ENCODE measurements around the gene AMBP. TPM values are rescaled to one million over a fixed set of nuclear protein-coding genes. Genes with fewer than 3 reads are reported as not detected.

AMBP gene
- total and polyA plus RNA-seq, 4 donors, result 0.47 to 3.7 (median 1.6) TPM

- no peak overlapping the region for H3K27ac ChIP-seq (ENCODE audit: low read depth in 1 of 2, low read length in 1 of 2)
- H3K36me3 ChIP-seq (ENCODE audit: control insufficient read depth in 4 of 4, insufficient read depth in 4 of 4, low read length in 4 of 4), result peaks cover 0 to 36% (median 26%) of the 10 kb centered on the region in 4 donors
- ATAC-seq (ENCODE audit: insufficient read depth, low FRiP score) (no peak), DNase-seq (peak in 1 of 3 donors; percentile 9)
- H3K27me3 ChIP-seq (ENCODE audit: control insufficient read depth in 3 of 3, insufficient read depth in 3 of 3, low read length in 2 of 3), result no peaks in the 10 kb centered on the region
- no peak for TF ChIP-seq CTCF (IDR thresholded peaks at IDR 0.05; ENCODE audit: control extremely low read depth, extremely low read depth)
- H3K9me3 ChIP-seq (ENCODE audit: control insufficient read depth in 4 of 4, insufficient read depth in 3 of 4, low read length in 3 of 4), result peaks cover 0 to 5% (median 5%) of the 10 kb centered on the region in 4 donors
- WGBS, 2 donors, result 96 to 97% methylated on average over 18 to 22 of the region's 22 CpGs
- no peak overlapping the region for H3K9ac ChIP-seq (ENCODE audit: insufficient read depth in 1 of 2, low read length in 2 of 2)
- H3K4me1 ChIP-seq (ENCODE audit: control insufficient read depth in 5 of 5, insufficient read depth in 5 of 5, low read length in 5 of 5), result peaks cover 0 to 4% (median 0%) of the 10 kb centered on the region in 5 donors
- H3K4me3 ChIP-seq, result no peak overlapping the region
Observed at GRCh38 chr9:114028646-114029045, 49.5 kb downstream of the AMBP start.

- Histone ChIP-seq H3K27me3 (ENCODE audit: control insufficient read depth in 3 of 3, insufficient read depth in 3 of 3, low read length in 2 of 3) (no peaks in the 10 kb centered on the region), H3K27ac (ENCODE audit: low read depth in 1 of 2, low read length in 1 of 2) (no peak overlapping the region), H3K4me3 (no peak overlapping the region), H3K9me3 (ENCODE audit: control insufficient read depth in 4 of 4, insufficient read depth in 3 of 4, low read length in 3 of 4) (peaks cover 0 to 7% (median 5%) of the 10 kb centered on the region in 4 donors), H3K9ac (ENCODE audit: insufficient read depth in 1 of 2, low read length in 2 of 2) (no peak overlapping the region), H3K36me3 (ENCODE audit: control insufficient read depth in 4 of 4, insufficient read depth in 4 of 4, low read length in 4 of 4) (peaks cover 0 to 33% (median 23%) of the 10 kb centered on the region in 4 donors), H3K4me1 (ENCODE audit: control insufficient read depth in 5 of 5, insufficient read depth in 5 of 5, low read length in 5 of 5) (peaks cover 0 to 4% (median 0%) of the 10 kb centered on the region in 5 donors)
- ATAC-seq (ENCODE audit: insufficient read depth, low FRiP score) (no peak), DNase-seq (no peak)
- TF ChIP-seq CTCF (IDR thresholded peaks at IDR 0.05; ENCODE audit: control extremely low read depth, extremely low read depth), result no peak
- WGBS, 2 donors, result 92 to 94% methylated on average over 4 of the region's 4 CpGs
Observed at GRCh38 chr9:114027863-114028465, 50.1 kb downstream of the AMBP start.

GRCh38 chr9:114027159-114027862 is 50.8 kb downstream of the AMBP start:
- Histone ChIP-seq H3K27me3 (ENCODE audit: control insufficient read depth in 3 of 3, insufficient read depth in 3 of 3, low read length in 2 of 3) (no peaks in the 10 kb centered on the region), H3K9me3 (ENCODE audit: control insufficient read depth in 4 of 4, insufficient read depth in 3 of 4, low read length in 3 of 4) (peaks cover 0 to 11% (median 6%) of the 10 kb centered on the region in 4 donors), H3K4me1 (ENCODE audit: control insufficient read depth in 5 of 5, insufficient read depth in 5 of 5, low read length in 5 of 5) (peaks cover 0 to 4% (median 0%) of the 10 kb centered on the region in 5 donors), H3K36me3 (ENCODE audit: control insufficient read depth in 4 of 4, insufficient read depth in 4 of 4, low read length in 4 of 4) (peaks cover 0 to 33% (median 20%) of the 10 kb centered on the region in 4 donors), H3K9ac (ENCODE audit: insufficient read depth in 1 of 2, low read length in 2 of 2) (no peak overlapping the region), H3K4me3 (no peak overlapping the region), H3K27ac (ENCODE audit: low read depth in 1 of 2, low read length in 1 of 2) (no peak overlapping the region)
- DNase-seq, result peak in 1 of 3 donors; percentile 23
- WGBS, 2 donors, result 85 to 87% methylated on average over 13 of the region's 13 CpGs
- no peak for ATAC-seq (ENCODE audit: insufficient read depth, low FRiP score)
- TF ChIP-seq CTCF (IDR thresholded peaks at IDR 0.05; ENCODE audit: control extremely low read depth, extremely low read depth), result no peak
